HG03108 (cell line): Measurements from ENCODE around the gene TBCCD1.
"Not testable (repeated sequence)": the region's sequence is repeated elsewhere in the genome, so short reads cannot be mapped to it uniquely, and the experiment has no call there.

Experiments used
- ATAC-seq: cut with Tn5 transposase; IDR thresholded peaks from one replicate; pipeline ENCODE4 v1.9.1; 2021; ENCODE audit warnings: moderate library complexity; ENCODE audit not compliant: unreplicated experiment

Gene TBCCD1

DNA sequence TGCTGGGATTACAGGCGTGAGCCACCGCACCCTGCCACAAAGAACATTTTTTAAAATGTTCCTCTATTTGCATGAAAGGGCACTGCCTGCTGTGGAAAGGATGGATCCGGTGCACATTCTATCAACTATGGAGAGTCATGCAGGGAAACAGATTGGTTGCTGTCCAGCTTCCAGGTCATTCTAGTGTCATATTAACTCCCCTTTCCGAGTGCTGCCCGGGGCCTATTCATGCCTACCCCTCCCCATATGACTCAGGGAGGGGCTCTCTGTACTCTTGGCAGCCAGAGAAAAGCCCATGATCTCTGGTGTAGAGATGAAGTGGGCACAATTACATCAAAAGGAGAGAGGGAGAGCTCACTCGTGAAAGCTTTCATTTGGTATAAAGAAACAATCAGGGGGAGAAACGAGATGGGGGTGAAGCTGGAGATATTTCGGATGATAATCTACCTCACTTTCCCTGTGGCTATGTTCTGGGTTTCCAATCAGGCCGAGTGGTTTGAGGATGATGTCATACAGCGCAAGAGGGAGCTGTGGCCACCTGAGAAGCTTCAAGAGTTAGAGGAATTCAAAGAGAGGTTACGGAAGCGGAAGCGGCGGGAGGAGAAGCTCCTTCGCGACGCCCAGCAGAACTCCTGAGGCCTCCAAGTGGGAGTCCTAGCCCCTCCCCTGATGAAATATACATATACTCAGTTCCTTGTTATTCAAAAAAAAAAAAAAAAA lies 29.6 kb upstream of the TBCCD1 start:
- no peak for ATAC-seq

DNA sequence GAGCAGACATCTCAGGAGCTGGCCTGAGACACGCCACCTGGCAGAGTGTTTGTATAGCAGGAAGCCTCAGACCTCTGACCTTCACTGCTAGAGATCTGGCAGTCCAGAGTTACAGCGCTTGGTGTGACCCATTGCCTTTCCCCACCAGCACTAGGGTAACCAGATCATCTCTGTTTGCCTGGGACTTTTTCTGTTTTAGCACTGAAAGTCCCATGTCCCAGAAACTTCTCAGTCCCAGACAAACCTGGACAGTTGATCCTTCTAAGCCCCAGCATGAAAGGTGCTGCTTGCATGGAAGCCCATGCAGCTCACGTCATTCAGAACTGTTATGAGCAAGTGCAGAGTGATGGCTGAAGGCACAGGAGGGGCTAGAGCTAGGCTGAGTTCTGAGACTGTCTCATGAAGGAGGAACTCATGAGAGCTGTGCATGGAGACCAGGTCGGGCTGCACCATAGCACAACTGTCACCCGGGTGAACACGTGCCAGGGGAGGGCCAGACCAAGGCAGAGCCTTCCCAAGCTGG lies 27.5 kb upstream of the TBCCD1 start:
- ATAC-seq, result no peak

DNA sequence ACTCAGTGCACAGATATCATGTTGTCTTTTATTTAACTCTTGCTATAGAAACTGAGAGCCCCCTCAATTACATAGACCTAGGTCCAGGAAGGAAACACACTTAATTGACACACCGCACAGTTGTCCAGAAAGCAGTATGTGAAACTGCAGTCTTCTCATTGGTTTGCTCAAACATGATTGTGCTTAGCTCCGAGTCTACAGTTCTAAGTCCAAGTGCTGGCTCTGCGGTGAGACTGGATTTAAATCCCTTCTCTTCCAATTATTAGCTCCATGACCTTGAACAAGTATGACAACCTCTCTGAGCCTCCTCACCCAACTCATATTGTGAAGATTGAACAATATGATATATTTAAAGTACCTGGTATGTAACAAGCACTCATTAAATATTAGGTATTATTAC lies 26.7 kb upstream of the TBCCD1 start:
- no peak for ATAC-seq

DNA sequence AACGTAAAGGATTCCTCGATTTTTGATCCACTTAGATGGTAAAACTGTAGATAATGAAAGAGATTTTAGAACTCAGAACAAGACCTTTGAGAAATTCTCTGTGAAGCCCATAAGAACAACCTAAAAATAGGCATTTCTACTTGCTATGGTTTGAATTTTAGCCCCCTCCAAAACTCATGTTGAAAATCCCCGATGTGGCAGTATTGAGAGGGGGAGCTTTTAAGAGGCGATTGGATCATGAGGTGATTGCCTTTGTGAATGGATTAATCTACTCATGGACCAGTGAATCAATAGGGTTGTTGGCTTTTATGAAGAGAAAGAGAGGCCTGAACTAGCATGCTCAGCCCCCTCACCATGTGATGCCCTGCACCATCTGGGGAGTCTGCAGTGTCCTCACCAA lies 25.5 kb upstream of the TBCCD1 start:
- no peak for ATAC-seq

DNA sequence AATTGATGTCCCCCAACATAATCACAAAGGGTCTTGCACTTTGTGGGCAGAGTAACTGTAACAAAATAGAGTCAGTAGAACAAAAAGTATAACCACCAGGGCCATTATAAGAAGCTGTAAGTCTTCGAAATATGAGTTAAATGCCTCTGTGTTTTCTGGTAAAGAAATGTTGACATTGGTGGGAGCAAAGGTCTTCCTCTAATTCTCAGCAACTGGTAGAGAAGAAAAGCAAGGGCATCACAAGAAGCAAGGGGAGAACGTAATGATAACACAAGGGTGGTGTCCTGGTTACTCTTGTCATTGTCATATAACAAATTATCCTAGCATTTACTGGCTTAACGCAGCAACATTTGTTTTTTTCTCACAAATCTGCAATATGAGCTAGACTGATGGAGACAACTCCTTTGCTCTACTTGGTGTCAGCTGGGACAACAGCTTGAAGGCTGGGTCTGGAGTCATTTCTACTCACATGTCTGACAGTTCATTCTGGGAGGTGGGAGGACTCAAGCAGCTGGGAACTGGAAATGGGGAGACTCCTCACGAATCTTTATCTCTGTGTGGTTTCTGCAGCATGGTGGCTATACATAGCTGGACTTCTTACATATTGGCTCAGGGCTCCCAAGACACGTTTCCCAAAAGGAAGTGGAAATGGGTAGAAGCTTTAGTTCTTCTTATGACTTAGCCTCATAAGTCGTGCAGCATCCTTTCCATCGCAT lies 23.6 kb upstream of the TBCCD1 start:
- ATAC-seq, result no peak

DNA sequence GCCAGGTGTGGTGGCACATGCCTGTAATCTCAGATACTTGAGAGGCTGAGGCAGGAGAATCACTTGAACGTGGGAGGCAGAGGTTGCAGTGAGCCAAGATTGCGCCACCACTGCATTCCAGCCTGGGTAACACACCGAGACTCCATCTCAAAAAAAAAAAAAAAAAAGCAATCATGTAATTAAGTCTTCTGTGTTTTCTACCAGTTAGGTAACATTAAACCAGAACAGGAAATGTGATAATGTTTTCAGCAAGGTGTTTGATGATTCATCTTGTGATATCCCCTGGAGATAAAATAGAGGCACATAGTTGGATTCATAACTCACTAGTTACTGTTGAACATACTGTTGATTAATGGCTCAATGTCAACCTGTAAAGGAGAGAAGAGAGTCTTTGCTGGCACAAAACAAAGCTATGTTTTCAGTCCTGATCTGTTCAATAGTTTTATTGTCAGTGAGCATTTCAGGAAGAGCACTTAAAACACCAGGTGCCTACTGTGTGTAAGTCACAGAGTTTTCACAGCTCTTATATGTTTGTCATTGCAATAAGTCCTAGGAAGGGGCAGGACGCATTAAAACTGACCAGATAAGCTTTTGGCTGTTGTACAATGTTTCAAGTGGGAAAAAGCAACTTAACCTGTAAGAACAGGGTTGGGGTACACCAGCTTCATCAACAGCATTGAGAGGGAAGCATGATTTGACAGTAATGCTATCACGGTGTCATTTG lies 22.9 kb upstream of the TBCCD1 start:
- ATAC-seq, result no peak

DNA sequence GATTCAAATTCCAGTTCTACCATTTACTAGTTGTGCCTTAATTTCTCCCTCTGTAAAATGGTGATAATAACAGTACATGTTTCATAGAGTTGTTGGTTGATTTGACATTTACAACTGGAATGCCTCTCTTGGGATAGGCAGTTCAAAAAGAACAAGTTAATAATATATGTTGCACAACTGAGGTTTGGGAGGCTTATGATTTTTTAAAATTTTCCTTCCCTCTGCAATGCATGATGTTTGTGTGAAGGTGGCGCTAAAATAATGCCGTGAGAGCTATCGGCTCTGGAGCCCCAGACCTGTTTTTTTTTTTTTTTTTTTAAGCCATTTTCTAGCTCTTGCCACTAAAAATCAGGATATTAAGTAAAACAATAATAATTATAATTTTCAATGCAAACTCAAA lies 22.0 kb upstream of the TBCCD1 start:
- no peak for ATAC-seq

DNA sequence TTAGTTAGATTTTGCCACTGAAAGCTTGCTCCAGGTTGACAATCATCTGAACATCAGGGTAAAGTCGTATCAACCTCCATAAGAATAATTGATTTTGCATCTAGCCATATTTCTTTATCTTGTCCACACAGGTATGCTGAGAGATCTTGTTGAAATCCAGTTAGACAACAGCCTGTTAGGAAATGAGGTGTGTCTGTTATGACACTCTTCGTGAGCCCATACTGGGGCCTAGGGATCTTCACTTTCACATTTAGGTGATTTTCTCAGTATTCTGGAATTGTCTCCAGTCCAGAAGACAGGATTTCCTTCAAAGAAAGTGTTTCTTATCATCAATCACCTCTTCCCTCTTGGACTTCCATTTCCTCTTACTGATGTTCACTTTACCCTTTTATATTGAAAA lies 21.5 kb upstream of the TBCCD1 start:
- no peak for ATAC-seq

DNA sequence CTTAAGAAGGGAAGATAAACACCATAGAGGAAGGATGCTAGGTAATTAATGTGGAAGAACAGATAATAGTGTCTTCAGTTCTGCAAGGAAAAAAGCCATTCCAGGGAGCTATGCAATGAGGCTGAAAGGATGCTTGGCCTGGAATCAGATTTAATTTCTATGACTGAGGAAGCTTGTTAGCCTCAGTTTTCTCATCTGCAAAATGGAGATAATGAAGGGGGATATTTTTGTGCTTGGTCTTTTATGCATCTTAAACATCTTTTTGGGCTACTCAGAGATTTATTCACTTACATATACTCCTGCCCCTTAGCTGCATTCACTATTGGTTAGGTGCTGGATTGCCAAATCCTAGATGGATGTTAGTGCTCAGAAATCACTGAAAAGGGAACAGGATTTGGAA lies 20.0 kb upstream of the TBCCD1 start:
- no peak for ATAC-seq

DNA sequence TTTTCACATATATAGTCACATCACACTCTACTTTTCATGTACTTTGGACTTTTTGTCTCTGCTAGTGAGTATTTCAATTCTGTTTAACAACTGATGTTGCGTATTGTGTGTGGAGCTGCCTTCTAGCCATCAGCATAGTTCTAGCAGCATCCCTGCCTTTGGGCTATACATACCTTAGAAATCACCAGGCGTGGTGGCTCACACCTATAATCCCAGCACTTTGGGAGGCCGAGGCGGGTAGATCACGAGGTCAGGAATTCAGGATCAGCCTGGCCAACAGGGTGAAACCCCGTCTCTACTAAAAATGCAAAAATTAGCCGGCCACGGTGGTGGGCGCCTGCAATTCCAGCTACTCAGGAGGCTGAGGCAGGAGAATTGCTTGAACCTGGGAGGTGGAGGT lies 19.1 kb upstream of the TBCCD1 start:
- not testable (repeated sequence) for ATAC-seq

DNA sequence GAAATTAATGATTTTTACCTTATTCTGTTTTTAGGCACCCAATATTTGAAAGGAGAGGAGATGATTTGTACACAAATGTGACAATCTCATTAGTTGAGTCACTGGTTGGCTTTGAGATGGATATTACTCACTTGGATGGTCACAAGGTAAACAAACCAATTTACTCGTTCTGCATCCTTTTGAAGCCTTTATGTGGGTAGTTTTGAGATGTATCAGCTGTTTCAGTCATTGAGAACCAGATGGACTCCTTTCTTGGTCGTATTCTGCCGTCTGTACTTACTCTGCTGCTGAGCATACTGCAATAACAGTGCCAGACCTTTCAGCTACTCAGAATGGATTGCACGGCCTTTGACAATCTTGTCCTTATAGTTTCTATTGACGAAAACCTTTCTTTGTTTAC lies 16.7 kb upstream of the TBCCD1 start:
- no peak for ATAC-seq

DNA sequence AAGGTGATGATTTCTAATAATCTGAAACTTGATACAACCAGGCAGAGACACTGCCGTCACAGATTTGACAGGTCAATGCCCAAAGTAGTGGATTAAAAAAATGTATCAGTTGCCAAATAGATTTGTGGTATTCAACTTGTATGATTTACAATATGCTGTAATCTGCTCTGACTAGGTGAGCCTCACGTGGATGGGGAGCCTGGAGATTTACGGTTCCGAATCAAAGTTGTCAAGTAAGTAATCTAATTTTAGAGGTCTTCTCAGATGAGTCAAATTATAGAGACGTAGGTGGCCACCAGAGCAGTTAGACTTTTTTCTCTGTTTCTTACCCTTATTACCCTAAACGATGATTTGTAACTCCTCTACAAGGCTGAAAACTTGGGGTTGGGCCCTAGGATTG lies 15.4 kb upstream of the TBCCD1 start:
- no peak for ATAC-seq

DNA sequence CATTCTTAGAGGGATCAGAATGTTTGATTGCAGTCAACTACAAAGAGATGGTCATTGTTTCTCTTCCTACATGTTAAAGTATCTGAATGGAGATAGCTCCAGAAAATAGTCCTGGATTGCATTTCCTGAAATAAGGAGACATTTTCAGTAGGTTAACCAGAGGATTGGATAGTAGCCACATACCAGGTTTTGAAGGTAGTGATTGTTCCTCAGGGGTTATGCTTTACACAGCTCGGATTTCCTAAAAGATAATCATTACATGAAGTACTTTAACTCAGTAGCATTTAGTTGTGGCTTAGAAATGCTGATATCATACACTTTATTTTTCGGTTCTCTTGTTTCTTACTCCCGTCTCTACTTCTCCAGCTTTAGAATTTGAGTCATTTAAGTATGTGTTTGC lies 13.6 kb upstream of the TBCCD1 start:
- ATAC-seq, result no peak

DNA sequence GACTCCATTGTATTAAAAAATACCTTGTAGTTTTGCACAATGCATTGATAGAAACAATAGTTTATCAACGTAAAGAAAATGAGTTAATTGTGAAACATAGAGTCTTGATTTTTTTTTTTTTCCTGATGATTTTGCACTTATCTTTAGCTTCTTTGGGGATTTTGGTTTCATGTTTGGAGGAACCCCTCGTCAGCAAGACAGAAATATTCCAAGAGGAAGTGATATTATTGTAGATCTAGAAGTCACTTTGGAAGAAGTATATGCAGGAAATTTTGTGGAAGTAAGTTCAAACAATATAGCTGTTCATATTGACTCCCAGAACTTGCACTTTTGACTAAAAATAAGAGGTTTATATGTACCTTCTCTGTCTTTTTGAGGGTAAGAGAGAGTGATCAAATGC lies 10.4 kb upstream of the TBCCD1 start:
- ATAC-seq, result no peak

DNA sequence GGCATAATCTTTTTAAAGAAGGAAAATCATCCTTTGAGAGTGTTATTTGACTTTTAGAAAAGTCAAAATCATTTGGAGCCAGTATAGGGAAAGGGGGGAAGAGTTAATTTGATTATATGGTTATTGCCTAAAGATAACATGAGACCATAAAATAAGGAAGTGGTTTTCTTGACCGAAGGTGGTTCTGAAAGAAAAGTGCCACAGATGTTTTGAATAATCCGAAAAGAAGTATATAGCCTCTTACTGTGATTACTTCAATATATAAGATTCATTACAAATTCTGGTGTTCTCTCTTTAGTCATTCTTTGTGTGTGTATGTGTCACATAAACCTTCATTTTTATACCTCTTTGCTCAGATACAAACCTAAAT lies 4.5 kb upstream of the TBCCD1 start:
- no peak for ATAC-seq

DNA sequence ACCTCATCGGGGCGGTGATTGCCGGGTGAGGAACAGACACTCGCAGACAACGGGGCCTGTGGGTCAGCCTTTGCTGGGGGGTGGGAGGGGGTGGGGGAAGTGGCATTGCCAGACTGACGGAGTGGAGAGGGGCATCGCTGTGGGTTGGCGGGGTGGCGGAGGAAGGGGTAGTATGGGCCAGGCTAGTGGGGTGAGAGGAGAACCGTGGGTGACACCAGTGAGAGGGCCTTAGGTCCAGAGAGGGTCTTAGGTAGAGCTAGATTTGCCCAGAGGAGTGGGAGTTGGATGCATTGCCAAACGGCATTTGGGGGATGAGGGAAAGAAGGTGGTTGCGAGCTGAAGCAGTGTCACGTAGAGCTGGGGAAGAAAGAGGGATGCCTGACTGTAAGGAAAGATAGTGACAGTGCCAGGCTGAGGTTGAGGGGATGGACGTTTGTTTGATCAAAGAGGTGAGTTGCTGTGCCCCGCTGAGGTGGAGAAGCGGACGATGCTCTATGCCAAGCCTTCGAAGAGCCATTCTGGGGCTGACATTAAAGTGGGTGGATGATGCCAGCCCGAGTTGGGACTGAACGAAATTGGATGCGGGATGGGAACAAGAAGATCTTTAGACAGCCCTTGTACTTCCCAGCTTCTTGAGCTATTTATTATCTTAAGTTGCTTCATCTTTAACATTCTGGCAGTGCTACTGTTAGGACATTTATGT lies 4.0 kb upstream of the TBCCD1 start:
- ATAC-seq, result no peak

DNA sequence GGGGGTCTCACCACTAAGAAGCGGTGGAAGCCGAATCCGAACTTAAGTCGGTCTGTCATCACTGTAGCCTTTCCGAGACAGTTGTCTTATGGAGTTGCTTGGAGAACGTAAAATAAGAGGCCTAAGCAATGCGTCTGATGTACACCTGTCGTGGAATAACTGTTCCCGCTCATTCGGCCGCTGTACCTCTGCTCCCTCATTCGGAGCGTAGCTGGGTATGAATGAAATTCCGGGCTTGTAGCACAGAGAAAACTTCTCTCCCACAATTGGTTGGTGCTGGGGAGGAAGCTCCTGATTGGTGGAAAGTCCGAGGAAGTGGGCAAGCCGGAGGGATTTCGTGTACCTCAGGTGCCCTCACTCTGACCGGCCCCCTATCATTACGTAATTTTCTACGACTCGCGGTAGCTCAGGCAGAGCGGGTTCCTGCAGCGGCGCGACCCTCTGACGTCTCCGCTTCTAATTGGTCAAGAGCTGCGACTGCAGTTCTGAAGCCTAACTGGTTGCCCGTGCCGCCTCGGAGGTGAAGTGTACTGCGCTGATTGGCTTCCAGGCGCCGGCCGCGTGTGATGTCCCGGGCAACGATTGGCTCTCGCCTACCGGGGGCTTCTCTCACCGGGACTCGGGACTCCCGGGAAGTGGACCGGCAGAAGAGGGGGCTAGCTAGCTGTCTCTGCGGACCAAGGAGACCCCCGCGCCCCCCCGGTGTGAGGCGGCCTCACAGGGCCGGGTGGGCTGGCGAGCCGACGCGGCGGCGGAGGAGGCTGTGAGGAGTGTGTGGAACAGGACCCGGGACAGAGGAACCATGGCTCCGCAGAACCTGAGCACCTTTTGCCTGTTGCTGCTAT lies 3.2 kb upstream of the TBCCD1 start, which contains the start of gene DNAJB11:
Gene DNAJB11, plus strand, starts transcription at position 625 of the 845 bp plus-strand sequence. Its CDS starts 178 bp downstream, at position 803.
- ATAC-seq, result peak; percentile 86

DNA sequence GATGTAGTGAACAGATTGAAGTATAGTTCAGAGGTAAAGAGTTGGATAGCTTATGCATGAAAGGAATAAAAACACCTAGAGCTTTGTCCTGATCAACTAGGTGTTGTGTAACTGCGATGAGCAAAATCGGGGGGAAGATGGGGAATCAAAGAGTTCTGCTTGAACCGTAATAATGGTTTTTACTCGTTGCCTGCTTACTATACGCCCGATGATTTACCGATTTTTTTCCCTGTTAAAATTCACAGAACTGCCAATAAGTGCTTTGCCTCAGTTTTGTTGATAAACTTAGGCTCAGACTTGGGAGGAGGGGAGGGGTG lies 2.6 kb upstream of the TBCCD1 start:
- ATAC-seq, result no peak

DNA sequence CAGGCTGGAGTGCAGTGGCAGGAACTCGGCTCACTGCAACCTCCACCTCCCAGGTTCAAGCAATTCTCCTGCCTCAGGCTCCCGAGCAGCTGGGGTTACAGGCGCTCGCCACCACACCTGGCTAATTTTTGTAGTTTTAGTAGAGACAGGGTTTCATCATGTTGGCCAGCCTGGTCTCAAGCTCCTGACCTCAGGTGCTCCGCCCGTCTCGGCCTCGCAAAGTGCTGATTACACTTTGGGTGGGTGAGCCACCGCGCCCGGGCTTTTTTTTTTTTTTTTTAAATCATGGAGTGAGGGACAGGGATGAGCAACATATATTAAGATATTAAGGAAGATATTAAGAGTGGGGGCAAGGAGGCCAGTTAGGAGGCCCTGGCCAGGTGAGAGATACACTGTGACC lies 2.2 kb upstream of the TBCCD1 start:
- ATAC-seq, result not testable (repeated sequence)

DNA sequence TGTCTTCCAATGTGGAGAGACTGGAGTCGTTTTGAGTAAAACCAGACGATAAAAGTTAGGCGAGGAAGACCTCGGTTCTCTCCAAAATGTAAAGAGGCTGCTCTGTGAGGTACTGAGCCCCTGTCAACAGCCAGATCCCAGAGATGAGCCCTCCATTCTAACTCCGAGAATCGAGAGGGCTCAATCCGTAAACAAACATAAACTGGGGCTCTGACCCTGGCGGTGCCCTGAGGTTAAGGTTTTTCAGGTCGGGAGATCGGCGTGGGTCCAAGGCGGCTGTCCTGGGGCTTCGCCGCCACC lies 417 bp downstream of the TBCCD1 start:
- peak; percentile 0 for ATAC-seq

DNA sequence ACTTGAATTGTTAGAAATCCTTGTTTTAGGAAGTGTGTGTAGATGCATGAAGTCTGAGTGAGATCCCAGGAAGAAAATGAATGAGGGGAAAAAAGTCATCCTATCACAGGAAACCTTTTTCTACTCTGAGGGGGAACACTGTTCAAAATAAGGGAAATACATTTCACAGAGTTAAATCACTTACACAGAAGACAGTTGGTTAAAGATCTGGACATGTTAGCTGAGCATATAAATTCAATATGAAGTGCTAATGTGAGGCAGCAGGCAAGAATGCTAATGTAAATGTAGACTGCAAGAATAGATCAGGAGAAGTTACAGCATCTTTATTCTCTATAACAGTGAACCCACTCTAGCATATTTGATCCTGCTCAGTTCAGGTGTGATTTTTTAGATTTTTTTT lies 2.6 kb downstream of the TBCCD1 start:
- no peak for ATAC-seq
